Spleen (tissue), 11 donors: ENCODE data around the gene SLC35F3. TPM values are rescaled to one million over a fixed set of nuclear protein-coding genes. Genes with fewer than 3 reads are reported as not detected.
"Not testable (repeated sequence)": the region's sequence is repeated elsewhere in the genome, so short reads cannot be mapped to it uniquely, and the experiment has no call there.

Experiments
- DNase-seq: peaks from one replicate; pipeline ENCODE4 v3.0.0-alpha.2; 2020
- H3K27ac ChIP-seq, 8 donors: fragments of 200-600 bp; sonication (generic) in 7 of 8; 1 replicate in 4 of 8; 2 replicates in 4 of 8; pipeline versions ENCODE4 v1.5.0 to v1.8.0; 2016 to 2021; ENCODE audit warnings: inconsistent platforms in 4 of 8, mild to moderate bottlenecking in 4 of 8, moderate library complexity in 1 of 8
- H3K27me3 ChIP-seq, 7 donors: fragments of 200-600 bp; sonication (generic) in 6 of 7; replicated peaks in 1 of 7; 1 replicate in 4 of 7; 2 replicates in 3 of 7; pipeline versions ENCODE4 v1.5.0 to v1.8.0; 2016 to 2021; ENCODE audit warnings: inconsistent platforms in 3 of 7, mild to moderate bottlenecking in 1 of 7
- H3K36me3 ChIP-seq, 6 donors: fragments of 200-600 bp; sonication (generic) in 5 of 6; 1 replicate in 4 of 6; 2 replicates in 2 of 6; pipeline versions ENCODE4 v1.5.0 to v1.8.0; 2016 to 2021; ENCODE audit warnings: inconsistent platforms in 2 of 6
- H3K4me1 ChIP-seq, 6 donors: fragments of 200-600 bp; sonication (generic) in 5 of 6; 1 replicate in 3 of 6; 2 replicates in 3 of 6; pipeline versions ENCODE4 v1.5.0 to v1.8.0; 2016 to 2021; ENCODE audit warnings: inconsistent platforms in 3 of 6
- H3K4me3 ChIP-seq, 8 donors: fragments of 200-600 bp; sonication (generic) in 7 of 8; 1 replicate in 4 of 8; 2 replicates in 4 of 8; pipeline versions ENCODE4 v1.5.0 to v1.8.0; 2016 to 2021; ENCODE audit warnings: inconsistent platforms in 4 of 8, mild to moderate bottlenecking in 4 of 8, moderate library complexity in 2 of 8
- H3K9me3 ChIP-seq, 8 donors: fragments of 200-600 bp; sonication (generic) in 7 of 8; 1 replicate in 4 of 8; 2 replicates in 4 of 8; pipeline versions ENCODE4 v1.5.0 to v1.8.0; 2016 to 2021; ENCODE audit warnings: inconsistent platforms in 4 of 8
- CTCF ChIP-seq, 11 experiments: fragments of 200-600 bp in 7 of 11; fragments of 450-650 bp in 4 of 11; sonication (generic) in 4 of 11; IDR thresholded peaks in 8 of 11; conservative IDR thresholded peaks in 3 of 11; 1 replicate in 7 of 11; 2 replicates in 4 of 11; pipeline versions ENCODE4 v1.4.0 to v1.8.0; 2016 to 2021; ENCODE audit warnings: antibody characterized with exemption in 11 of 11, inconsistent platforms in 4 of 11, mild to moderate bottlenecking in 1 of 11
- POLR2A ChIP-seq, 3 donors: fragments of 450-650 bp; IDR thresholded peaks; one replicate each; pipeline ENCODE4 v1.5.1; 2017; ENCODE audit warnings: antibody characterized with exemption in 3 of 3, mild to moderate bottlenecking in 1 of 3
- POLR2AphosphoS5 ChIP-seq, 3 donors: sonication (generic); formaldehyde crosslinking; IDR thresholded peaks; one replicate each; pipeline ENCODE4 v1.5.1; 2017; ENCODE audit warnings: antibody characterized with exemption in 3 of 3
- WGBS, 5 donors: extraction: QIAGEN DNeasy Blood & Tissue Kit in 3 of 5; methylation state at CpG; one replicate each; pipeline versions ENCODE4 v1.1.5 to v1.1.7; 2013 to 2018; 5-methylcytosine and 5-hydroxymethylcytosine counted together
- intact Hi-C: fragments of 100-400 bp; cut with DNase I; formaldehyde crosslinking; loops from one replicate; pipeline ENCODE4 v1.15.0; 2023; ENCODE audit warnings: low total_unique reads
- polyA plus RNA-seq, 3 donors: library from polyadenylated mRNA; stranded (reverse); fragments of 200-250 nt; gene quantifications; one replicate each; pipeline ENCODE4 v1.2.1, GENCODE V29; 2013
- total RNA-seq, 7 donors: library from RNA; depleted of rRNA in 3 of 7; stranded (reverse); fragments of >200 nt in 3 of 7; fragmentation: NEBNext Ultra II Directional in 4 of 7; extraction: Animal tissue kit (Norgen Biotek cat#: 25700) in 4 of 7; gene quantifications; one replicate each; pipeline versions ENCODE4 v1.1.0 to v1.2.1, GENCODE V29; 2016 to 2021
- donor health status: healthy with polysubstance abuse.
- donor health status: DM: no; HTN: no; CAD: no; lungs with moderate emphysema.
- donor health status: DM: no; HTN: no; CAD: no.
- donor health status: Bipolar disorder and iron deficiency.
- donor health status: healthy.
- donor health status: DM: no; HTN: no; CAD: no.
- donor health status: DM: yes; HTN: yes; CAD: no.

SLC35F3 gene
- total and polyA plus RNA-seq, 10 donors = 0.03 to 0.44 (median 0.11) TPM; not detected in 5

DNA sequence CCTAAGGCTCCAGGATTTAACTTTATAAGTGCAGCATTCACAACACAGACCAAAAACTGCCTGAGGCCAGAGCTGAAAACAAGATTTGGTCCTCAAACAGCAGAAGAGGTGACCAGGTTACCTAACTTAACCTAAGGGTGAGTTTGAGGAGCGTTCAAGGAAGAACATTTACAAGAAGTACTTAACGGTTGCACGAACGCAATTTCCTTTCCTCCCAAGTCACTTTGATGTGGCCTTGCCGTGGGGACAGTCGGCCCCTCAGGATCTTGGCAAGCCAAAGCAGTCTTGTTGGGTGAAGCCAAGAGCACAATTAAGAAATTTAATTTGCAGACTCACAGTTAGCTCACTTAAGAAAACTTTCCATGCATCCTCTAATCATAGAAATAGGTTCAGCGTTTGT, 266.1 kb downstream of the SLC35F3 start:
- no peaks in the 10 kb centered on the region for H3K36me3 ChIP-seq
- H3K9me3 ChIP-seq = no peaks in the 10 kb centered on the region
- H3K27me3 ChIP-seq = peaks cover 0 to 10% (median 0%) of the 10 kb centered on the region in 7 donors
- no peak for TF ChIP-seq POLR2A (IDR thresholded peaks at IDR 0.05)
- TF ChIP-seq POLR2AphosphoS5 (IDR thresholded peaks at IDR 0.05) = no peak
- no peak for TF ChIP-seq CTCF (IDR thresholded peaks at IDR 0.05 in 8 of 11, conservative IDR thresholded peaks at IDR 0.05 in 3 of 11)
- H3K4me1 ChIP-seq = peaks cover 0 to 4% (median 0%) of the 10 kb centered on the region in 6 donors
- no peak overlapping the region for H3K27ac ChIP-seq
- WGBS, 5 donors = 7 to 14% (median 8%) methylated on average over 7 of the region's 7 CpGs
- intact Hi-C loops = no loop called here
- no peak overlapping the region for H3K4me3 ChIP-seq
- no peak for DNase-seq

- intact Hi-C loops = no loop called here
- no peak for TF ChIP-seq POLR2AphosphoS5 (IDR thresholded peaks at IDR 0.05)
- no peak for TF ChIP-seq CTCF (IDR thresholded peaks at IDR 0.05 in 8 of 11, conservative IDR thresholded peaks at IDR 0.05 in 3 of 11)
- no peak for TF ChIP-seq POLR2A (IDR thresholded peaks at IDR 0.05)
Measured at GRCh38 chr1:234173968-234174367, 269.5 kb downstream of the SLC35F3 start.

GRCh38 chr1:234175363-234175762, 270.9 kb downstream of the SLC35F3 start:
- 50 to 86% (median 77%) methylated on average over 1 of the region's 1 CpG for WGBS, 5 donors
- H3K27me3 ChIP-seq = peaks cover 0 to 10% (median 0%) of the 10 kb centered on the region in 7 donors
- H3K9me3 ChIP-seq = peaks cover 0 to 9% (median 0%) of the 10 kb centered on the region in 8 donors
- H3K36me3 ChIP-seq = no peaks in the 10 kb centered on the region
- intact Hi-C loops = no loop called here
- peaks cover 0 to 4% (median 0%) of the 10 kb centered on the region in 6 donors for H3K4me1 ChIP-seq
- TF ChIP-seq POLR2A (IDR thresholded peaks at IDR 0.05) (no peak), CTCF (IDR thresholded peaks at IDR 0.05 in 8 of 11, conservative IDR thresholded peaks at IDR 0.05 in 3 of 11) (no peak), POLR2AphosphoS5 (IDR thresholded peaks at IDR 0.05) (no peak)
- DNase-seq = no peak
- H3K4me3 ChIP-seq = no peak overlapping the region
- no peak overlapping the region for H3K27ac ChIP-seq

More at GRCh38 chr1:234173968-234174367, 269.5 kb downstream of the SLC35F3 start:
- Histone ChIP-seq H3K4me1 (peaks cover 0 to 4% (median 0%) of the 10 kb centered on the region in 6 donors), H3K9me3 (peaks cover 0 to 9% (median 0%) of the 10 kb centered on the region in 8 donors), H3K27me3 (peaks cover 0 to 10% (median 0%) of the 10 kb centered on the region in 7 donors), H3K36me3 (no peaks in the 10 kb centered on the region), H3K27ac (no peak overlapping the region), H3K4me3 (no peak overlapping the region)
- no peak for DNase-seq
- WGBS, 5 donors = 81 to 100% (median 85%) methylated on average over 3 of the region's 3 CpGs

DNA sequence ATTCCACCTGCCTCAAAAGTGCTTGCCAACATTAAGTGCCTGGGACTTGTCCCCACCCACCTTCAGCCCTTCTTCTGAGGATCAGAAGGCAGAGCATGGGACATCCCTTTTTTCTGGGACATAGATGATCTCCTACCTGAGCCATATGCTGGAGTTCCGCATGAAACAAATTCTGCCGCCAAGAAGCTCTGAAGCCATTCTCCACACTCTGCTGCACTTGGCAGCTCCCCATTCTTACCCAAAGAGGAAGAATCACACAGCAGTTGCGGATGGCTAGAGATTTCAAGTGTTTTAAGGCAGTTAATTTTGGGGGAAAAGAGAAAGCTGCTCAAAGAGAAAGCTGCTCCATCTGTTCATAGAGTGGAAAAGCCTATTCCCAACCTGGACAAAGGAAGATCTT, 271.5 kb downstream of the SLC35F3 start:
- intact Hi-C loops = no loop called here
- Histone ChIP-seq H3K36me3 (no peaks in the 10 kb centered on the region), H3K4me1 (no peaks in the 10 kb centered on the region), H3K9me3 (peaks cover 0 to 9% (median 0%) of the 10 kb centered on the region in 8 donors), H3K27me3 (peaks cover 0 to 10% (median 0%) of the 10 kb centered on the region in 7 donors), H3K27ac (no peak overlapping the region), H3K4me3 (no peak overlapping the region)
- no peak for TF ChIP-seq POLR2AphosphoS5 (IDR thresholded peaks at IDR 0.05)
- no peak for DNase-seq
- WGBS, 5 donors = 68 to 83% (median 72%) methylated on average over 3 of the region's 3 CpGs

DNA sequence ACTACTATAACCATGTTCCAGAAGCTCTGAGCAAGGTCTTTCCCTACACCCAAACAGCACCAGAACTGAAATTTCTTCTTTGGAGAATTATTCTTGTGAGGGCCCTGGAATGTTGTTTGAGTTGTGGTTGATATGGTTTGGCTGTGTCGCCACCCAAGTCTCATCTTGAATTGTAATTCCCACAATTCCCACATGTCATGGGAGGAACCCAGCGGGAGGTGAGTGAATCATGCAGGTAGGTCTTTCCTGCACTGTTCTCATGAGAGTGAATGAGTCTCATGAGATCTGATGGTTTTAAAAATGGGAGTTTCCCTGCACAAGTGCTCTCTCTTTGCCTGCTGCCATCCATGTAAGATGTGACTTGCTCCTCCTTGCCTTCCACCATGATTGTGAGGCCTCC, 272.4 kb downstream of the SLC35F3 start:
- H3K27me3 ChIP-seq = peaks cover 0 to 11% (median 0%) of the 10 kb centered on the region in 7 donors
- H3K9me3 ChIP-seq, H3K36me3 ChIP-seq, H3K4me1 ChIP-seq, intact Hi-C loops, DNase-seq, H3K27ac ChIP-seq, H3K4me3 ChIP-seq: not testable (repeated sequence)
- WGBS, 5 donors = 81 to 96% (median 93%) methylated on average over 2 of the region's 2 CpGs
